HEK293T (cell line): ENCODE results near the gene BPIFB4.

Source experiments
- ARNT ChIP-seq: fragments of 450-650 bp; IDR thresholded peaks from 2 replicates; pipeline ENCODE4 v1.6.1; 2017; ENCODE audit warnings: mild to moderate bottlenecking
- BHLHE40 ChIP-seq: fragments of 450-650 bp; IDR thresholded peaks from 2 replicates; pipeline ENCODE4 v1.6.1; 2016; ENCODE audit warnings: mild to moderate bottlenecking, moderate library complexity, borderline replicate concordance
- CTBP1 ChIP-seq: fragments of 450-650 bp; IDR thresholded peaks from 2 replicates; pipeline ENCODE4 v1.6.1; 2016; ENCODE audit warnings: borderline replicate concordance
- ELF4 ChIP-seq: fragments of 450-650 bp; IDR thresholded peaks from 2 replicates; pipeline ENCODE4 v1.6.1; 2017; ENCODE audit warnings: antibody characterized with exemption
- FOXA1 ChIP-seq: fragments of 450-650 bp; IDR thresholded peaks from 2 replicates; pipeline ENCODE4 v1.6.1; 2016; ENCODE audit warnings: mild to moderate bottlenecking
- FOXK2 ChIP-seq: fragments of 450-650 bp; IDR thresholded peaks from 2 replicates; pipeline ENCODE4 v1.6.1; 2016; ENCODE audit warnings: mild to moderate bottlenecking
- FOXM1 ChIP-seq: fragments of 450-650 bp; IDR thresholded peaks from 2 replicates; pipeline ENCODE4 v1.6.1; 2017; ENCODE audit warnings: mild to moderate bottlenecking, borderline replicate concordance
- L3MBTL2 ChIP-seq: fragments of 450-650 bp; conservative IDR thresholded peaks from 2 replicates; pipeline ENCODE4 v1.6.1; 2016; ENCODE audit warnings: mild to moderate bottlenecking
- NFRKB ChIP-seq: fragments of 450-650 bp; IDR thresholded peaks from 2 replicates; pipeline ENCODE4 v1.6.1; 2016; ENCODE audit warnings: mild to moderate bottlenecking, moderate library complexity
- SP1 ChIP-seq: fragments of 450-650 bp; IDR thresholded peaks from 2 replicates; pipeline ENCODE4 v1.6.1; 2017
- TARDBP ChIP-seq: fragments of 450-650 bp; IDR thresholded peaks from 2 replicates; pipeline ENCODE4 v1.6.1; 2016
- ZNF384 ChIP-seq: fragments of 450-650 bp; IDR thresholded peaks from 2 replicates; pipeline ENCODE4 v1.6.1; 2016

DNA sequence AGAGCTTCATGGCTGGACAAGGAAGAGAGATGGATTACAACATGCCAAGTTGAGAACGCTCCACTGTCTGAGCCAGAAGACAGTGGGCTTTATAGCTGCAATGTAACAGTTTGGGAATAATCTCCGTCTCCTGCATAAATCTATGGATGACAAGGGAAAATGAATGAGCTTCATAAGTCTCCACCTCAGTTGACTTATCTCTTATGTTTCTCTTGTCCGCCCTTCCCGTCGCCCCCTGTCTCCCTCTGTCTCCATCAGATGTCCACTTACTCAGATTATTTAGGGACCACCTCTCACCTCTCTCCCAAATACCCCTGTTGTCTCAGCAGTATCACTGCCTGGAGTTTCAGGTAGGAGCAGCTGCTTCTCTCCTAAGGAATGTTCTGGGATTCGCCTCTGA lies 74.8 kb downstream of the BPIFB4 start:
- TF ChIP-seq ZNF384 (no peak), BHLHE40 (no peak), SP1 (no peak), NFRKB (no peak), ARNT (no peak), TARDBP (no peak), ELF4 (no peak), FOXA1 (no peak), FOXM1 (no peak), FOXK2 (no peak), CTBP1 (no peak), L3MBTL2 (no peak)
